Prostate gland (tissue), 2 donors: ENCODE data around the gene PPP4R4.
A peak's percentile ranks its signal among the peaks of the same experiment; 100 is the strongest.

Experiments used
- POLR2A ChIP-seq: fragments of 450-650 bp; IDR thresholded peaks from one replicate; pipeline ENCODE4 v1.6.1; 2016; ENCODE audit warnings: antibody characterized with exemption, mild to moderate bottlenecking
- POLR2AphosphoS5 ChIP-seq: sonication (generic); formaldehyde crosslinking; IDR thresholded peaks from one replicate; pipeline ENCODE4 v1.6.1; 2017; ENCODE audit warnings: antibody characterized with exemption
- TF ChIP-seq, protein P1 (sequence below), 4 experiments: fragments of 200-600 bp in 2 of 4; fragments of 450-650 bp in 2 of 4; sonication (generic) in 2 of 4; IDR thresholded peaks; 1 replicate in 3 of 4; 2 replicates in 1 of 4; pipeline ENCODE4 v1.5.1; 2016 to 2019; ENCODE audit warnings: antibody characterized with exemption in 4 of 4, mild to moderate bottlenecking in 2 of 4, moderate library complexity in 2 of 4

DNA sequence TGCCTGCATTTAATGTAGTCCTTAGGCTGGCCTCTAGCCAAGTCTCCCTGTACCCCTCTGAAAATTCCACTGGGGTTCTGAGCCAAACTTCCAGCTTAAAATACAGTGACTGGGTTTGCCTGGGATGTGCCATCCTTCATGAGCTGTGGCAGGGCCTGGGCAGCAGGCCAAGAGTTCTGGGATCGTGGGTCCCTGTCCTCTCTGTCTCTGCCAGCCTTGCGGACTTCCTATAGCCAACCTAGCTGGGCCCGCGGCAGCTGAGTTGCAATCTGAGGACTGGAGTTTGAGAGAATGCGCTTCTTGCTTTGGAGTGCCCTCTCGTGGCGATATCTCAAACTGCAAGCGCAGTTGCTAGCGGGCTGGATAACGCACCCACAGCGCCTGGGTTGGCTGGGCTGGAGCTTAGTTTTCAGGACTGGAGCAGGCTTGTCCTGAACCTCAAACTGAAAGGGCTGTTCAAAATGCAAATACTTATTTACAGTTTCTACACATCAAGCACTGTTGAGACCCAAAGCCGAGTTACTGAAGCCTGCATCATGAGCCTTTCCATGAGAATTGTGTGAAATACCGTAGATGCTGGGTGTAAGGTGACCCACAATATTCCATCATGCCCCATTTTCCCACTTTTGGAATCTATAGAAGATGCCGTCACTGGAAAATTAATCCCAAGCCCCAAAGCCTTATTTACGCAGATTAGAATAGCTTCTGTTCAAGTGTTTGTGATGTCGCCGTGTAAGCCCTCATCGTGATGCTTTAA is 37.4 kb upstream of the PPP4R4 start:
- TF ChIP-seq, protein P1, sequence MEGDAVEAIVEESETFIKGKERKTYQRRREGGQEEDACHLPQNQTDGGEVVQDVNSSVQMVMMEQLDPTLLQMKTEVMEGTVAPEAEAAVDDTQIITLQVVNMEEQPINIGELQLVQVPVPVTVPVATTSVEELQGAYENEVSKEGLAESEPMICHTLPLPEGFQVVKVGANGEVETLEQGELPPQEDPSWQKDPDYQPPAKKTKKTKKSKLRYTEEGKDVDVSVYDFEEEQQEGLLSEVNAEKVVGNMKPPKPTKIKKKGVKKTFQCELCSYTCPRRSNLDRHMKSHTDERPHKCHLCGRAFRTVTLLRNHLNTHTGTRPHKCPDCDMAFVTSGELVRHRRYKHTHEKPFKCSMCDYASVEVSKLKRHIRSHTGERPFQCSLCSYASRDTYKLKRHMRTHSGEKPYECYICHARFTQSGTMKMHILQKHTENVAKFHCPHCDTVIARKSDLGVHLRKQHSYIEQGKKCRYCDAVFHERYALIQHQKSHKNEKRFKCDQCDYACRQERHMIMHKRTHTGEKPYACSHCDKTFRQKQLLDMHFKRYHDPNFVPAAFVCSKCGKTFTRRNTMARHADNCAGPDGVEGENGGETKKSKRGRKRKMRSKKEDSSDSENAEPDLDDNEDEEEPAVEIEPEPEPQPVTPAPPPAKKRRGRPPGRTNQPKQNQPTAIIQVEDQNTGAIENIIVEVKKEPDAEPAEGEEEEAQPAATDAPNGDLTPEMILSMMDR (IDR thresholded peaks at IDR 0.05) = peak; percentile 83 to 93 (median 90)
- no peak for TF ChIP-seq POLR2A
- peak; percentile 48 for TF ChIP-seq POLR2AphosphoS5
